Hematopoietic multipotent progenitor cell treated with erythropoietin and hydrocortisone succinate and interleukin-3 and kit ligand, for 17 days (in vitro differentiated cells): ENCODE measurements around the gene EXD3.
"Not testable (repeated sequence)": the region's sequence is repeated elsewhere in the genome, so short reads cannot be mapped to it uniquely, and the experiment has no call there.

Source experiments
- DNase-seq: peaks from one replicate; pipeline ENCODE4 v3.0.0-alpha.2; 2015; ENCODE audit warnings: low spot score

Gene EXD3

GRCh38 chr9:137272241-137273094 is 150.5 kb downstream of the EXD3 start:
- DNase-seq, result no peak

DNA sequence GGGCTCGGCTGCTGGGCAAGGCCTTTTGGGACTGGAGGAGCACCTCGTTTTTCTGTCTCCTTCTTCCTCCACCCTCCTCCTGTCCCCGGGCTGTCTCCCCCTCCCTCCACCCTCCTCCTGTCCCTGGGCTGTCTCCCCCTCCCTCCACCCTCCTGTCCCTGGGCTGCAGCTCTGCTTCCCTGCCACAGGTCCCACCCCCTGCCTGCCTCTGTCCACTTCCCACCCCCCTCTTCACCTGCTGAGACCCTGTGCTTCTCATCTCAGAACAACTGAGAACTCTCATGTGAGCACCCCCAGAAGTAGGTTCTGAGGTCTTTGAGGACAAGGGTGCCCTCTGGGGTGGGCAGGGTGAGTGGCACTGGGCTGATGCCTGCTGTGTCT is 151.3 kb downstream of the EXD3 start:
- no peak for DNase-seq

DNA sequence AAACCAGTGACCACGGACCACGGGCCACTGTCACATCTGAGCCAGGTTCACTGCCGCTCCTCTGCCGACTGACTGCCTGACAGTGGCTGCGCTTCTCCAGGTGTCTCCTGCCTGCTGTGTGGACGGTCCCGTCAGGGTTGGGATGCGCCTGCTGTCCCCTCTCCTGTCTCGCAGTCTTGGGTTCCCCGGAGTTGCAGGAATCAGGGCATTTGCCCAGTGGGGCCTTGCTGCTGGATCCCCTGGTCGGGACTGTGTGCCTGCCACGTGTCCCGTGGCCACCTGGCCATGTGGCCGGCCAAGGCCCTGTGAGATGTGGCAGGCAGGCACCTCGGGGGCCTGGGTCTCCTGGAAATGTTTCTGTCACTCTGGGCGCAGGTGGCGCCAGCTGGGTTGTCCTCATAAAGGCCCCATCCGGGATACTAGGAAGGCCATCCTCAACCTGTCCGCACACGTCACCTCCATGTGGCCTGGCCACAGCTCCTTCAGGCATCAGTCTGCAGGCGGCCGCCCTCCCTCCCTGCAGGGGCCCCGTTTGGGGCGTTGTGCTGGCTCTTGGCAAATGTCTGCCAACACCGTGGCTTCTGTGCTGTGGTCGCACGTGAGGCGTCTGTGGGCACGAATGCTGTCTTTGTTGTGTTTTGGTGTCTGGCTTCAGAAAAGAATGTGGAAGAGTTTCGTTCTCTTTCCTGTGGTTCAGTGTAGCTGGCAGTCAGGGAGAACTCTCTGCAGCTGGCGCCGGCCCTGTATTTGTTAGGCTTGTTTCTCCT is 151.8 kb downstream of the EXD3 start:
- DNase-seq, result no peak

DNA sequence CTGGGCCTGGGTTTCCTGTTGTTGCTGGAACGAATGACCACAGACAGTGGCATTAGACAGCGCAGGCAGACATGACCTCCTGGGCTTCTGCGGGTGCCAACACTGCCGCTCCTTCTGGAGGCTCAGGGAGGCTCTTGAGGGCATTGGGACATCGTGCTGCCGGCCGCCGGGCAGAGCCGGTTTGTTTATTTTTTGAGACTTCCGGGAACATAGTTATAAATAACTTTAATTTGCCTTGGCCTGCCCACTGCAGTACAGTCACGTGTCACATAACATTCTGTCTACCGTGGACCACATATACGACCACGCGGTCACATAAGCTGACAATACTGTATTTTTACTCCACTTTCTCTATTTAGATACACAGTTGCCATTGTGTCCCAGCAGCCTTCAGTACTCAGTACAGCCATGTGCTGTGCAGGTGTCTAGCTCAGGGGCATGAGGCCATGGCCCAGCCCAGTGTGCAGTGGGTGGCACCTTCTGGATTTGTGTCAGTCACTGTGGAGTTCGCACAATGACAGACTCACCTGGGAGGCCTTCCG is 153.7 kb downstream of the EXD3 start:
- no peak for DNase-seq

DNA sequence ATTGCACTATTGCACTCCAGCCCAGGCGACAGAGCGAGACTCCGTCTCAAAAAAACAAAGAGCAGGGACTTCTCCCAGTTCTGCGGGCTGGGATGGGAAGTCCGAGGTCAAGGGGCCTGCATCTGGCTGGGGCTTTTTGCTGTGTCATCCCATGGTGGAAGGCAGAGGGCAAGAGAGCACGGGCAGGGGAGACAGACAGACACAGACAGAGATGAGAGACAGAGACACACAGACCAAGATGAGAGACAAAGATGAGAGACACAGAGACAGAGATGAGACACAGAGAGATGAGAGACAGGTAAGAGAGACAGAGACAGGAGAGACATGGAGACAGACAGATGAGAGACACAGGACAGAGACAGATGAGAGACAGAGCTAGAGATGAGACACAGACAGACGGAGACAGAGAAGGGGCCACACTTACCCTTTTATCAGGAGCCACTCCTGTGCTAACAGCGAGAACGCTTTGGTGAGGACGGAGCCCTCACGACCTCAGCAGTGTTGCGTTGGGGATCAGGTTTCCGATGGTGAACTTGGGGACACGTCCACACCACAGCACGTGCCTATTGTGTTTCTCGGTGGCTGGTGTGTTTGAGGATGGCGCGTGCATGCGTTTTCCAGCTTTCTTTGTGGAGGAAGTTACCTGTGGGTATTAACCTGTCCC is 154.3 kb downstream of the EXD3 start:
- DNase-seq, result no peak

DNA sequence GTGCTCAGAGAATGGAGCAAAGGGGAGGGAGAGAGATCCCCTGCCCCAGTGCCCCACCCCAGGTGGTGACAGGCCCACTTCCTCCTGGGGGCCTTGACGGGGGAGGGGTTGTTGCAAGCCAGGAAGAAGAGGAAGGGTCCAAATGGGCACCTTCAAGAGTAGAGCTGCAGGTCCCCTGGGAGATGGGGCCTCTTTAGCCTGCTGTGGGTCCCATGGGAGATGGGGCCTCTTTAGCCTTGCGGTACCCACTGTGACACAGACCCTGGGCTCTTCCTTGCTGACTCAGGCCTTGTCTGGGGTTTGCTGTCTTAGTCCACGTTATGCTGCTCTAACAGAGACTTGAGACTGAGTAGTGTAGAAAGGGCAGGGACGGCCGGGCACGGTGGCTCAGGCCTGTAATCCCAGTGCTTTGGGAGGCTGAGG is 155.0 kb downstream of the EXD3 start:
- no peak for DNase-seq

- no peak for DNase-seq
Observed at GRCh38 chr9:137266585-137267453, 156.1 kb downstream of the EXD3 start.

DNA sequence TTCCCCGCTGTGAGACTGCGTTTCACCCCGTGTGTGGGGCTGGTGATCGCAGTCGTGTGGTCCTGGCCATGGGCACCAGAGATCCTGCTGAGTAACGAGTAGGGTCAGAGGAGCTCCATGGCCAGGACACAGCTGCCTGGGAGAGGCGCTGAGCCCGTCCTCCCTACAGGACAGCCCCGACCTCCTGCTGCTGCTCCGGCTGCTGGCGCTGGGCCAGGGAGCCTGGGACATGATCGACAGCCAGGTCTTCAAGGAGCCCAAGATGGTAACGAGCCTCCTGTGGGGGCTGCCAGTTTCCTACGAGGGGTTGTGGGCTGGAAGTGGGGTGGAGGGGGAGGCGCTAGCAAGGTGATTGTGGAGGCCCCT is 156.8 kb downstream of the EXD3 start:
- DNase-seq, result no peak

- DNase-seq, result no peak
Observed at GRCh38 chr9:137265496-137266161, 157.3 kb downstream of the EXD3 start.

GRCh38 chr9:137264067-137264466 is 158.9 kb downstream of the EXD3 start:
- no peak for DNase-seq

GRCh38 chr9:137263506-137263905 is 159.5 kb downstream of the EXD3 start:
- no peak for DNase-seq

GRCh38 chr9:137262909-137263285 is 160.1 kb downstream of the EXD3 start:
- no peak for DNase-seq

GRCh38 chr9:137262173-137262908 is 160.6 kb downstream of the EXD3 start:
- not testable (repeated sequence) for DNase-seq
